ENCODE data around the gene MYO3B. TPM values are rescaled to one million over a fixed set of nuclear protein-coding genes. Genes with fewer than 3 reads are reported as not detected.
"Not testable (repeated sequence)": the region's sequence is repeated elsewhere in the genome, so short reads cannot be mapped to it uniquely, and the experiment has no call there.

MYO3B gene
- total RNA-seq, 1 donor from 2014 or later = not detected

GRCh38 chr2:170533156-170533555 lies 355.2 kb downstream of the MYO3B start:
- Histone ChIP-seq H3K9me3 (no peaks in the 10 kb centered on the region), H3K4me3 (no peak overlapping the region), H3K4me1 (peaks cover 21% of the 10 kb centered on the region), H3K36me3 (no peaks in the 10 kb centered on the region), H3K27ac (no peak overlapping the region), H3K27me3 (ENCODE audit: low read depth) (no peaks in the 10 kb centered on the region)
- DNase-seq = no peak
- intact Hi-C loops (cut with DNase I) = no loop called here
- ATAC-seq = no peak
- no peak for TF ChIP-seq CTCF (IDR thresholded peaks at IDR 0.05)

- H3K9me3 ChIP-seq = no peaks in the 10 kb centered on the region
- no peak overlapping the region for H3K4me3 ChIP-seq
- no peaks in the 10 kb centered on the region for H3K27me3 ChIP-seq (ENCODE audit: low read depth)
- H3K36me3 ChIP-seq = no peaks in the 10 kb centered on the region
- no peak for TF ChIP-seq CTCF (IDR thresholded peaks at IDR 0.05)
- DNase-seq (no peak), ATAC-seq (no peak)
- intact Hi-C loops (cut with DNase I) = no loop called here
- H3K27ac ChIP-seq = no peak overlapping the region
- H3K4me1 ChIP-seq = peaks cover 7% of the 10 kb centered on the region
Measured at GRCh38 chr2:170535552-170535951, 357.6 kb downstream of the MYO3B start.

- Histone ChIP-seq H3K27ac (no peak overlapping the region), H3K4me3 (no peak overlapping the region)
- DNase-seq = no peak
Measured at GRCh38 chr2:170544817-170545216, 366.9 kb downstream of the MYO3B start.

GRCh38 chr2:170548304-170548703 lies 370.4 kb downstream of the MYO3B start:
- no peaks in the 10 kb centered on the region for H3K36me3 ChIP-seq
- H3K9me3 ChIP-seq = peaks cover 5% of the 10 kb centered on the region
- no peak overlapping the region for H3K27ac ChIP-seq
- H3K4me3 ChIP-seq = no peak overlapping the region
- H3K27me3 ChIP-seq (ENCODE audit: low read depth) = no peaks in the 10 kb centered on the region
- no peak for ATAC-seq
- no peaks in the 10 kb centered on the region for H3K4me1 ChIP-seq
- DNase-seq = no peak
- intact Hi-C loops (cut with DNase I) = no loop called here
- no peak for TF ChIP-seq CTCF (IDR thresholded peaks at IDR 0.05)

More at GRCh38 chr2:170544817-170545216, 366.9 kb downstream of the MYO3B start:
- Histone ChIP-seq H3K4me1 (no peaks in the 10 kb centered on the region), H3K27me3 (ENCODE audit: low read depth) (no peaks in the 10 kb centered on the region), H3K9me3 (no peaks in the 10 kb centered on the region), H3K36me3 (no peaks in the 10 kb centered on the region)
- intact Hi-C loops (cut with DNase I) = no loop called here
- ATAC-seq = no peak
- TF ChIP-seq CTCF (IDR thresholded peaks at IDR 0.05) = no peak

- Histone ChIP-seq H3K36me3 (no peaks in the 10 kb centered on the region), H3K4me3 (no peak overlapping the region), H3K4me1 (no peaks in the 10 kb centered on the region), H3K27me3 (ENCODE audit: low read depth) (no peaks in the 10 kb centered on the region), H3K9me3 (peaks cover 5% of the 10 kb centered on the region), H3K27ac (no peak overlapping the region)
- DNase-seq = no peak
- ATAC-seq = no peak
- TF ChIP-seq CTCF (IDR thresholded peaks at IDR 0.05) = no peak
- intact Hi-C loops (cut with DNase I) = no loop called here
Measured at GRCh38 chr2:170550501-170550900, 372.6 kb downstream of the MYO3B start.

- H3K4me3 ChIP-seq; H3K27me3 ChIP-seq (ENCODE audit: low read depth); H3K4me1 ChIP-seq; H3K36me3 ChIP-seq; H3K9me3 ChIP-seq; ATAC-seq; DNase-seq; H3K27ac ChIP-seq; intact Hi-C loops (cut with DNase I): not testable (repeated sequence)
Measured at GRCh38 chr2:170551899-170552298, 374.0 kb downstream of the MYO3B start.

Measured in lower lobe of right lung (tissue), 2 donors.